ENCODE data around the gene ARHGAP21.
"Not testable (repeated sequence)": the region's sequence is repeated elsewhere in the genome, so short reads cannot be mapped to it uniquely, and the experiment has no call there.

Gene ARHGAP21

DNA sequence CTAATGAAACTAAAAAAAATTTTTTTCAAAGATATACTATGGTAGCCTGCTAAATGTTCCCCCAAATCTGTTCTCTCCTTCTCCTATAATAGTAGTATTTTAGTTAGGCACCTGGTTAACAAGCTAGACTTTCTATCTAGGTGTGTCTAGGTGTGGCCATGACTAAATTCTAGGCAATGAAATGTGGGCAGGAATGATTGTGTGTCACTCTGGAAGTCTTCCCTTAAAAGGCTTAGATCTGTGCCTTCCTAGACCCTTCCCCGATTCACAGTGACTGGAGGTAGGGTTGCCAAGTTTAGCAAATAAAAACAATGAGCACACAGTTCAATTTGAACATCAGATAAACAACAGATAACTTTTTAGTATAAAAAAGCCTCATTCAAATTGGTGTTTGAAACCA, 8.3 kb upstream of the ARHGAP21 start:
- H3K4me3 ChIP-seq (ENCODE audit: low read length), result no peak overlapping the region
- TF ChIP-seq CTCF (IDR thresholded peaks at IDR 0.05; ENCODE audit: insufficient read depth, low read depth, low read length, missing control alignments), result no peak
- DNase-seq (ENCODE audit: low read depth), result peak; percentile 89

GRCh38 chr10:24730811-24731210, 7.1 kb upstream of the ARHGAP21 start:
- no peak overlapping the region for H3K4me3 ChIP-seq (ENCODE audit: low read length)
- TF ChIP-seq CTCF (IDR thresholded peaks at IDR 0.05; ENCODE audit: insufficient read depth, low read depth, low read length, missing control alignments), result no peak
- DNase-seq (ENCODE audit: low read depth), result no peak

GRCh38 chr10:24727786-24728185, 4.1 kb upstream of the ARHGAP21 start:
- DNase-seq (ENCODE audit: low read depth), result no peak
- no peak overlapping the region for H3K4me3 ChIP-seq (ENCODE audit: low read length)
- TF ChIP-seq CTCF (IDR thresholded peaks at IDR 0.05; ENCODE audit: insufficient read depth, low read depth, low read length, missing control alignments), result no peak

DNA sequence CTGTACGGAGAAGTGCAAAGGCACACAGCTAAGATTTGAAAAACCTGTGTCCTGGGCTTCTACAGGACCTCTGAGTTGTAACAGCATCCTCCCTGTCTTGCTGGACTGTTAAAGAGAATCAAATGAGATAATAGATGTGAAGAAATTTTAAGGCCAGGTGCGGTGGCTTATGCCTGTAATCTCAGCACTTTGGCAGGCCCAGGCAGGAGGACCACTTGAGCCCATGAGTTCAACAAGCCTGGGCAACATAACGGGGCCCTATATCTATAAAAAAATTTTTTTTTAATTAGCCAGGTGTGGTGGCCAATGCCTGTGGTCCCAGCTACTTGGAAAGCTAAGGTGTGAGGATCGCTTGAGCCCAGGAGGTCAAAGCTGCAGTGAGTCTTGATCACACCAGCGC, 2.9 kb upstream of the ARHGAP21 start:
- TF ChIP-seq CTCF (IDR thresholded peaks at IDR 0.05; ENCODE audit: insufficient read depth, low read depth, low read length, missing control alignments), result no peak
- DNase-seq (ENCODE audit: low read depth), result peak; percentile 65
- H3K4me3 ChIP-seq (ENCODE audit: low read length), result no peak overlapping the region

DNA sequence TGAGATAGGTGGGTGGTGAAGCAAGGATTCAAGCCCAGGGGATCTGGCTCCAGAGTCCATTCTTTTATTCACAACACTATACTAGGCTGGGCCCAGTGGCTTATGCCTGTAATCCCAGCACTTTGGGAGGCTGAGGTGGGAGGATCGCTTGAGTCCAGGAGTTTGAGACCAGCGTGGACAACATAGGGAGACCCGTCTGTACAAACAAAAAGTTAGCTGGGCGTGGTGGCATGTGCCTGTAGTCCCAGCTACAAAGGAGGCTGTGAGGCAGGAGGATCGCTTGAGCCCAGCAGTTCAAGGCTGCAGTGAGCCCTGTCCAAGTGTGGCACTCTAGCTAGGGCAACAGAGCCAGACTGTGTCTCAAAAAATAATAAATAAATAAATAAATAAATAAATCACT, 2.3 kb upstream of the ARHGAP21 start:
- H3K4me3 ChIP-seq (ENCODE audit: low read length); DNase-seq (ENCODE audit: low read depth): not testable (repeated sequence)

GRCh38 chr10:24724381-24725228, 918 bp upstream of the ARHGAP21 start:
- H3K4me3 ChIP-seq (ENCODE audit: low read length), result peak overlapping the region; percentile 84
- peak; percentile 99 for DNase-seq (ENCODE audit: low read depth)
- no peak for TF ChIP-seq CTCF (IDR thresholded peaks at IDR 0.05; ENCODE audit: insufficient read depth, low read depth, low read length, missing control alignments)

DNA sequence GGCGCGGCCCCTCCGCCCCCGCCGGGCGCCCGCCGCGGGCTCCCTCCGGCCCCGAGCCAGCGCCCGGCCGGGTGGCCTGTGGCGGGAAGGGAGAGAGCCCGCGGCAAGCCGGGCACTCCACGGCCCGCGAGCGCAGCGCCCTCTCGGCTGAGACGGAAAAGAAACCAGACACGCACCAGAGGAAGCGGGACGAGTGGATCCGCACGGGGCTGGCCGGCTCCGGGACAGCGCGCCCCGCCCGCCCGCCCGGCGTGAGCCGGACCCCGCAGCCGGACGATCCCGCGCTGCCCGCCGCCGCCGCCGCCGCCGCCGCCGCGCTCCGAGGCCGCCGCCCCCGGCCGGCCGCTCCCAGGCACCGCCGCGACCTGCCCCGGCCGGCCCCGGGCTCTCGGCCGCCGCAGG, 300 bp downstream of the ARHGAP21 start:
- DNase-seq (ENCODE audit: low read depth), result no peak
- no peak for TF ChIP-seq CTCF (IDR thresholded peaks at IDR 0.05; ENCODE audit: insufficient read depth, low read depth, low read length, missing control alignments)
- peak overlapping the region; percentile 79 for H3K4me3 ChIP-seq (ENCODE audit: low read length)
